ENCODE measurements around the gene APBA1.

Gene APBA1

DNA sequence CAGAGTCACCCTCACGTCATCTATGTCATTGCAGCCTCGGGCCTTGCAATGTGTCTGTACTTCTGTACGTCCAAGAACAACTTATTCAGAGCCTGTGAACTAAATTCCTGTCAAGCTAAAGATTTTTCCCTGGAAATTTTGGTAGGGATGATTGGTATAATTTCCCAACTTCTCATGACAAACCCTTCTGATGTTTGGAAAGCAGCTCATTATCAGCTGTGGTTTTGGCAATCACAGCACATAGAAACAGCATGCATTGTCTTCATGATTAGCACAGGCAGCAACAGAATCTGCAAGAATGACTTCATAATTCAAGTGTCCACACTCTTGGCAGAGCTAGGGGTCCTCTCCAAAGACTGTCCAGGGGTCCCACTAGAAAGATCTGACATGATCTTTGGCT, 49.5 kb downstream of the APBA1 start:
- Histone ChIP-seq H3K4me1 (ENCODE audit: insufficient read depth, low read length) (no peaks in the 10 kb centered on the region), H3K27me3 (ENCODE audit: insufficient read depth, low read length) (no peaks in the 10 kb centered on the region), H3K36me3 (ENCODE audit: insufficient read depth, low read depth, low read length) (no peaks in the 10 kb centered on the region), H3K9ac (ENCODE audit: low read depth, low read length) (no peak overlapping the region), H3K4me3 (ENCODE audit: low read length) (no peak overlapping the region), H3K9me3 (ENCODE audit: insufficient read depth, low read depth, low read length) (no peaks in the 10 kb centered on the region), H3K27ac (ENCODE audit: low read length) (no peak overlapping the region)

DNA sequence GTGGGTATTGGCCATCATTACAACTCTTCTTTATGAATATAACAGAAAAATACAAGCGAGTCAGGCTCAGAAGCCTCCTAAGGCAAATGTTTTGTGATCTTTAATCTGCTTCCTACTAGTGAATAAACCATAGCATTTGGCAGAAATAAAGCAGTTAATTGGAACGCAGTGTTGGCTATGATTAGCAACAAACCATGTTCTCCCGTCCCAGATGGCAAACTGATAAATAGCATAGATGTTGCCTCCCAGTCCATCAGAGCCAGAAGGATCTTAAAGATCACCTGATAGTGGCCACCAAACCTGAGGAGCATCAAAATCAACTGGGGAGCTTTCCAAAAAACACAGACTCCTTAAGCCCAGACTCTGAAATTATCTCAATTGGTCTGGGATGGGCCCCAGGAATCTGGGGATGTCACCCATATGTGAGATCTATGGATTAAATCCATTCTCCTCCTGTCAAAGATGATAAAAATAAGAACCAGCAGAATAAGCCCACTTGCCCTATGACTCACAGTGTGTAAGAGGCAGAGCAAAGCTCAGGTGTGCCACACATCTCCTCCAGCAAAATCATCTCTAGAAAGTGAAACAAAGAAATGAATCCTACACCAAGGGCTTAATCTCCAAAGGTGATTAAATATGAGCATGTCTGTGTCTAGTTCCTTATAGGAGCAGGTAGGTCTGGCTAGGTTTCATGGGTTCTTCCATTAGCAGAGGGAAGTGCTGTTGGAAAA, 50.3 kb downstream of the APBA1 start:
- Histone ChIP-seq H3K4me1 (ENCODE audit: insufficient read depth, low read length) (no peaks in the 10 kb centered on the region), H3K27me3 (ENCODE audit: insufficient read depth, low read length) (no peaks in the 10 kb centered on the region), H3K9me3 (ENCODE audit: insufficient read depth, low read depth, low read length) (no peaks in the 10 kb centered on the region), H3K9ac (ENCODE audit: low read depth, low read length) (no peak overlapping the region), H3K27ac (ENCODE audit: low read length) (no peak overlapping the region), H3K4me3 (ENCODE audit: low read length) (no peak overlapping the region), H3K36me3 (ENCODE audit: insufficient read depth, low read depth, low read length) (no peaks in the 10 kb centered on the region)

DNA sequence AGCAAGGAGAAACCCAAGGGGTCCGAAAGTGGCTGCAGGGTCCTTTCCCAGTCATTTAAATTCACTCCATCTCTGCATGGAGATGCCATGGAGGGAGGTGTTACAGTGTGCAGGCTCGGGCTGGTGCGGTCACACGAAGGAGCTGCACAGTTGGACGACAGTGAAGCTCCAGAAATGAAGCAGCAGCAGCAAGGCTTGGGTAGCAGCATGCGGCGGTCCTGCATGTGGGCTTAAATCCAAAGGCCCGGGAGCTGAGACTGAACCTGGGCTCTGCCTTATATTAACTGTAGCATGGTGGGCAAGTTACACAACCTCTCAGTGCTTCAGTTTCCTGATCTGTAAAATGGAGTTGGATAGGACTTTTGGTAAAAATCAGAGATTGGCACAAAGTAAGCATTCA, 51.4 kb downstream of the APBA1 start:
- H3K4me3 ChIP-seq (ENCODE audit: low read length): no peak overlapping the region
- no peaks in the 10 kb centered on the region for H3K9me3 ChIP-seq (ENCODE audit: insufficient read depth, low read depth, low read length)
- no peaks in the 10 kb centered on the region for H3K27me3 ChIP-seq (ENCODE audit: insufficient read depth, low read length)
- no peaks in the 10 kb centered on the region for H3K36me3 ChIP-seq (ENCODE audit: insufficient read depth, low read depth, low read length)
- no peak overlapping the region for H3K9ac ChIP-seq (ENCODE audit: low read depth, low read length)
- H3K4me1 ChIP-seq (ENCODE audit: insufficient read depth, low read length): no peaks in the 10 kb centered on the region
- no peak overlapping the region for H3K27ac ChIP-seq (ENCODE audit: low read length)

DNA sequence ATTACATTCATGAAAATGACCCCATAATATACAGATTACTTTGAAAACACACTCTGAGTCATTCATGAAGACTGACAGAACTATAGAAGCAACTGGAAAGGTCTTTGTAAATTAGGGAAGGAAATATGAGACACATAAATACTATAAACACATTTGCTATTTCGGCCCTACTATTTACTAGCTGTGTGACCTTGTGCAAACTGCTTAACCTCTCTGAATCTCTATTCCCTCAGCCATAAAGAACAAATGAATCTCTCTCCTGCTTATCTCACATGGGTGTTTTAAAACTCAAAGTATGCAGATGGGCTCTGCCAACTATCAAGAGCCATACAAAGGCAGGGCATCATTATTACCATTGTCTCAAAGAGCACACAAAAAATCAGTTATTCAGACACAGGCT, 52.9 kb downstream of the APBA1 start:
- Histone ChIP-seq H3K4me3 (ENCODE audit: low read length) (no peak overlapping the region), H3K9ac (ENCODE audit: low read depth, low read length) (no peak overlapping the region), H3K36me3 (ENCODE audit: insufficient read depth, low read depth, low read length) (no peaks in the 10 kb centered on the region), H3K4me1 (ENCODE audit: insufficient read depth, low read length) (no peaks in the 10 kb centered on the region), H3K27me3 (ENCODE audit: insufficient read depth, low read length) (no peaks in the 10 kb centered on the region), H3K9me3 (ENCODE audit: insufficient read depth, low read depth, low read length) (no peaks in the 10 kb centered on the region), H3K27ac (ENCODE audit: low read length) (no peak overlapping the region)

DNA sequence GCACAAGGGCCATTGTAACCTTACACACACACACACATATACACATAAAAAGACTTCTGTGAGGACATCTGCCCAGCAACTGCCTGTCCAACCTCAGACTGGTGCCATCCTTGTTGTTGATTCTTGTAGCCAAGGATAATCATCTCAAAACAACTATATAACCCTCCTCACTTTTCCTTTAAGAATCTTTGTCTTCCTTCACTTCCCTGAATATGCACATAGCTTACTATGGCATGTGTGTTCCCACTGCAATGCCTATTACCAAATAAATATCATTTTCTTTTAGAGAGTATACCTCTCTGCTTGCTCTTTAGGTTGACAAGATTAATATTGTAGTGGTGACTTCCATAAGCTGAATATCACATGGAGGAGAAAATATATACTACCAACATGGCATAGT, 55.2 kb downstream of the APBA1 start:
- no peaks in the 10 kb centered on the region for H3K9me3 ChIP-seq (ENCODE audit: insufficient read depth, low read depth, low read length)
- no peaks in the 10 kb centered on the region for H3K27me3 ChIP-seq (ENCODE audit: insufficient read depth, low read length)
- H3K36me3 ChIP-seq (ENCODE audit: insufficient read depth, low read depth, low read length): no peaks in the 10 kb centered on the region
- H3K27ac ChIP-seq (ENCODE audit: low read length): no peak overlapping the region
- H3K4me1 ChIP-seq (ENCODE audit: insufficient read depth, low read length): no peaks in the 10 kb centered on the region
- no peak overlapping the region for H3K9ac ChIP-seq (ENCODE audit: low read depth, low read length)
- H3K4me3 ChIP-seq (ENCODE audit: low read length): no peak overlapping the region

DNA sequence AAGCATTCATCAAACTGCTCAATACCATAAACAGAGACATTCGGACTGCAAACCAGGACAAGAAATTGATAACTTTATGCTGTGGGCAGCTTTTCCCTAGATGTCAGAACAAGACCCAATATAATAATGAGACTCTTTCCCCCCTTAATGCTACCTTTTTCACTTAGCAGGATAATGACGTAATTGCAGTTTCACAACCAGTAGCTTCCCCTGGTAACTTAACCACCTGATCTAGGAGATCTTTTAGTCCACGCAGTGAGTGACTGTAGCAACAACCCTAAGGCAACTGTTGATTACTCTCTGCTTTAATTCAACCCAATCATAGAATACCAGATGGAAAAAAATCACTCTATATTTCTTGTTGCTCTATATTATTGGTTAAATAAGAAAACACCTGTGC, 56.3 kb downstream of the APBA1 start:
- no peak overlapping the region for H3K27ac ChIP-seq (ENCODE audit: low read length)
- no peaks in the 10 kb centered on the region for H3K9me3 ChIP-seq (ENCODE audit: insufficient read depth, low read depth, low read length)
- no peak overlapping the region for H3K9ac ChIP-seq (ENCODE audit: low read depth, low read length)

DNA sequence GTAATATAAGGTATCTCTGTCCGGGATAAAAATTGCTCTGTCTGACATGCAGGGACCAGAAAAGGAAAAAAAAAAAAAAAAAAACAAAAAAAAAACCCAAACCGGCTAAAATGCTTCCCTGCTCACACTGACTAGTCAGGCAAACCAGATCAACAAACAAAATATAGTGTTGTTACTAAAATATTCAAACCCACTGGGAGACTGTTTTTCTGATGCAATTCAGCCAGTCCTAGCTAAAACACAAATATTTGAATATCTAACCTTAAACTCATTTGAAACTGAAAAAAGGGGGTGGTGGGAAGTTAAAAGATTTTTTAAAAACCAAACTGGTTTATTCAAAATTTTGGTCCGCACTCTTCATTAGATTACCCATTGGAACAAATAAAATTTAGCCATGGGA, 61.0 kb downstream of the APBA1 start:
- Histone ChIP-seq H3K9ac (ENCODE audit: low read depth, low read length) (no peak overlapping the region), H3K4me3 (ENCODE audit: low read length) (no peak overlapping the region), H3K4me1 (ENCODE audit: insufficient read depth, low read length) (peaks cover 13% of the 10 kb centered on the region), H3K9me3 (ENCODE audit: insufficient read depth, low read depth, low read length) (no peaks in the 10 kb centered on the region), H3K27ac (ENCODE audit: low read length) (no peak overlapping the region), H3K36me3 (ENCODE audit: insufficient read depth, low read depth, low read length) (no peaks in the 10 kb centered on the region), H3K27me3 (ENCODE audit: insufficient read depth, low read length) (no peaks in the 10 kb centered on the region)

More for the DNA sequence above, 56.3 kb downstream of the APBA1 start:
- H3K4me1 ChIP-seq (ENCODE audit: insufficient read depth, low read length): peaks cover 6% of the 10 kb centered on the region
- H3K36me3 ChIP-seq (ENCODE audit: insufficient read depth, low read depth, low read length): no peaks in the 10 kb centered on the region
- no peaks in the 10 kb centered on the region for H3K27me3 ChIP-seq (ENCODE audit: insufficient read depth, low read length)
- no peak overlapping the region for H3K4me3 ChIP-seq (ENCODE audit: low read length)

DNA sequence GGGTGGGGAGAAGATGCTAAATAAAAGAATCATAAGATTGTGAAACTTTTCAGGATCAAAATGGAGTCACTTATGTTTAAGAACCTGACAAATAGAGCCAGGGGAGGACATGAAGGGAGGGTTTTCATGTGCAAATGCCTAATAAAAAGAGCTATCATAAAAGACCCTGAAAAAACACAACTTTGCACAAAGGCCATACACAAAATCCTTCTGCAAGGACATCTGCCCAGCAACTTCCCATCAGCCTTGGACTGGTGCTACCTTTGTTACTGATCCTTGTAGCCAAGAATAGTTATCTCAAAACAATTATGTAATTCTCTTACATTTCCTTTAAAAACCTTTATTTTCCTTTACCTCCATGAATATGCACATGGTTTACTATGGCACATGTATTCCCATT, 63.0 kb downstream of the APBA1 start:
- no peaks in the 10 kb centered on the region for H3K36me3 ChIP-seq (ENCODE audit: insufficient read depth, low read depth, low read length)
- H3K4me1 ChIP-seq (ENCODE audit: insufficient read depth, low read length): peaks cover 13% of the 10 kb centered on the region
- no peak overlapping the region for H3K9ac ChIP-seq (ENCODE audit: low read depth, low read length)
- no peaks in the 10 kb centered on the region for H3K27me3 ChIP-seq (ENCODE audit: insufficient read depth, low read length)
- no peaks in the 10 kb centered on the region for H3K9me3 ChIP-seq (ENCODE audit: insufficient read depth, low read depth, low read length)
- no peak overlapping the region for H3K27ac ChIP-seq (ENCODE audit: low read length)
- H3K4me3 ChIP-seq (ENCODE audit: low read length): no peak overlapping the region

DNA sequence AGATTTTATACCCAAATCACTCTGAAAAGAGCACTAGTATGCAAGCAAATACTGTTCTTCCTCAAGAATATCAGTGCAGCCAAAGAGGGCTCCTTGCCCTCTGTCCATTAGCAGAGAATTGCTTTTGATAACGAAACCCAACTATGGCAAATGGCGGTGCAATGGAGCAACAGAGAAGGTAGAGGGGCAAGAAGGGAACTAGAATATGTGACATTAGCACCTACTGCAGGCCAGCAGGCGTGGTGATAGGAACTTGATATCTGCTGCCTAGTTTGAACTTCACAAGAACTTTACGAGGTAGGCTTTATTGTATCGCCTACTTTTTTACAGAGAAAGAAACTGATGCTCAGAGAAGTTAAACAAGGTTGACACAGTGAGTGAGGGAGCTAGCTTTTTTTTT, 66.1 kb downstream of the APBA1 start:
- no peak overlapping the region for H3K4me3 ChIP-seq (ENCODE audit: low read length)
- no peaks in the 10 kb centered on the region for H3K27me3 ChIP-seq (ENCODE audit: insufficient read depth, low read length)
- no peaks in the 10 kb centered on the region for H3K9me3 ChIP-seq (ENCODE audit: insufficient read depth, low read depth, low read length)

DNA sequence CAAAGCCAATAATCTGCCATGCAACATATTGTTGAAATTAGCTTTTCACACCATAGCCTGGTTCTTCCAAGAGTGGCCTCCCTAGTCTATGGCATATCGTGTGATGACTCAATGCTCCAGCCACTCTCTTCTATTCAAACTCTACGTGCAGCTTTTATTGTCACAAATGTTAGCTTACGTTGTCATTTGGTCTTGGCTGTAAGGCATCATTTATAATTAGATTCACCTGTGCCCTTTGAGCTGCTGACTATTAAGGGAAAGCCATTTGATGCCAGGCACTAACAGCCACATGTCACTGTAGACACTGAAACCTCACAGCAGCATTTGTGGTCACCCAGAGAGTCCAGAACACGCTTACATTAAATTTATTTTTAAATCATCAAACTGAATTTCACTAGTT, 66.8 kb downstream of the APBA1 start:
- no peaks in the 10 kb centered on the region for H3K9me3 ChIP-seq (ENCODE audit: insufficient read depth, low read depth, low read length)

More for the DNA sequence above, 66.1 kb downstream of the APBA1 start:
- H3K4me1 ChIP-seq (ENCODE audit: insufficient read depth, low read length): peaks cover 8% of the 10 kb centered on the region
- H3K36me3 ChIP-seq (ENCODE audit: insufficient read depth, low read depth, low read length): no peaks in the 10 kb centered on the region
- no peak overlapping the region for H3K27ac ChIP-seq (ENCODE audit: low read length)
- H3K9ac ChIP-seq (ENCODE audit: low read depth, low read length): no peak overlapping the region

DNA sequence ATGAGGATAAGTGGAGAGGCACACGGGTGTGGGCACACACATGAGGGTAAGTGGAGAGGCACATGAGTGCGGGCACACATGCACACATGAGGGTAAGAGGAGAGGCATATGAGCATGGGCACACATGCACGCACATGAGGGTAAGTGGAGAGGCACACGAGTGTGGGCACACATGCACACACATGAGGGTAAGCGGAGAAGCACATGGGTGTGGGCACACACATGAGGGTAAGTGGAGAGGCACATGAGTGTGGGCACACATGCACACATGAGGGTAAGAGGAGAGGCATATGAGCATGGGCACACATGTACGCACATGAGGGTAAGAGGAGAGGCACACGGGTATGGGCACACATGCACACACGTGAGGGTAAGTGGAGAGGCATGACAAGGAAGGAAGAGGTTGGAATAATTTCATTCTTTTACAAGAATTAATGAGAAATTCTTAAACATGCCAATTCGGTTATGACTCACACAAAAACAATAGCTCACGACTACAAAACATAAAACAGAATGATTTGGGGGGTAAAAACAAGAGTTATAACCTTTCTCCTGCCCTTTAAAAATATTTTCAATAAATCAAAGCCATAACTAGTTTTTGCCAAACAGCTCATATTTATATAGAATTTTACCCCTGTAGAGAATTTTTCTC, 67.5 kb downstream of the APBA1 start:
- Histone ChIP-seq H3K9ac (ENCODE audit: low read depth, low read length) (no peak overlapping the region), H3K9me3 (ENCODE audit: insufficient read depth, low read depth, low read length) (no peaks in the 10 kb centered on the region), H3K4me3 (ENCODE audit: low read length) (no peak overlapping the region), H3K27me3 (ENCODE audit: insufficient read depth, low read length) (no peaks in the 10 kb centered on the region), H3K36me3 (ENCODE audit: insufficient read depth, low read depth, low read length) (no peaks in the 10 kb centered on the region), H3K27ac (ENCODE audit: low read length) (no peak overlapping the region), H3K4me1 (ENCODE audit: insufficient read depth, low read length) (0 out of 2 replicates have a peak, but pooled peaks cover 4% of the 10 kb centered on the region)

More for the DNA sequence above, 66.8 kb downstream of the APBA1 start:
- Histone ChIP-seq H3K27me3 (ENCODE audit: insufficient read depth, low read length) (no peaks in the 10 kb centered on the region), H3K27ac (ENCODE audit: low read length) (no peak overlapping the region), H3K9ac (ENCODE audit: low read depth, low read length) (no peak overlapping the region), H3K4me1 (ENCODE audit: insufficient read depth, low read length) (0 out of 2 replicates have a peak, but pooled peaks cover 4% of the 10 kb centered on the region), H3K36me3 (ENCODE audit: insufficient read depth, low read depth, low read length) (no peaks in the 10 kb centered on the region), H3K4me3 (ENCODE audit: low read length) (no peak overlapping the region)

DNA sequence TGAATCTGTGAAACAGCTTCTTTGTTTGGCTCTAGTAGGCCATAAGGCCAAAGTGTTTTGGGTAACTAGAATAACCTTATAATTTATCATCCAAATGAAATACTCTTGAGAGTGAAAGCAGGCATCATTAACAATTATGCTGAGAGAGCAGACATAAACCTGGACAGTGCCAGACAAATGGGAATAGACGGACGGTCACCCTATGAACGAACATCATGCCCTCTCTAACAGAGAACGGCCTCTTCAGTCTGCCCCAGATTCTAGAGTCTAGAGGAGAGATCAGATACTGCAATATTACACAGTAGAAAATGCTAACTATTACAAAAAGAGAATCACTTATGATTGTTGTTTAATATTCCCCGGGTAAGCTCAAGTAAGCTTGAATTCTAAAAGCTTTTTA, 68.5 kb downstream of the APBA1 start:
- Histone ChIP-seq H3K4me3 (ENCODE audit: low read length) (no peak overlapping the region), H3K27ac (ENCODE audit: low read length) (no peak overlapping the region), H3K9ac (ENCODE audit: low read depth, low read length) (no peak overlapping the region), H3K9me3 (ENCODE audit: insufficient read depth, low read depth, low read length) (no peaks in the 10 kb centered on the region), H3K36me3 (ENCODE audit: insufficient read depth, low read depth, low read length) (no peaks in the 10 kb centered on the region), H3K27me3 (ENCODE audit: insufficient read depth, low read length) (no peaks in the 10 kb centered on the region), H3K4me1 (ENCODE audit: insufficient read depth, low read length) (no peaks in the 10 kb centered on the region)
